Measurements from ENCODE around the gene HIVEP3. TPM values are rescaled to one million over a fixed set of nuclear protein-coding genes. Genes with fewer than 3 reads are reported as not detected.
A peak's percentile ranks its signal among the peaks of the same experiment; 100 is the strongest.

Gene HIVEP3
- total RNA-seq, 2 experiments from 2014 or later: 13.2 to 13.4 TPM

GRCh38 chr1:41802532-41803501, 115.9 kb downstream of the HIVEP3 start:
- peak; percentile 30 for DNase-seq
- intact Hi-C loops (cut with micrococcal nuclease): no loop called here
- Mint-ChIP-seq H3K4me3 (no peak overlapping the region), H3K4me1 (ENCODE audit: low read depth) (peaks cover 82% of the 10 kb centered on the region), H3K27ac (peak overlapping the region; percentile 67), H3K9me3 (no peaks in the 10 kb centered on the region), H3K27me3 (ENCODE audit: low read depth) (no peaks in the 10 kb centered on the region), H3K36me3 (ENCODE audit: low read depth) (no peaks in the 10 kb centered on the region)
- CTCF ChIA-PET: no interaction called here

DNA sequence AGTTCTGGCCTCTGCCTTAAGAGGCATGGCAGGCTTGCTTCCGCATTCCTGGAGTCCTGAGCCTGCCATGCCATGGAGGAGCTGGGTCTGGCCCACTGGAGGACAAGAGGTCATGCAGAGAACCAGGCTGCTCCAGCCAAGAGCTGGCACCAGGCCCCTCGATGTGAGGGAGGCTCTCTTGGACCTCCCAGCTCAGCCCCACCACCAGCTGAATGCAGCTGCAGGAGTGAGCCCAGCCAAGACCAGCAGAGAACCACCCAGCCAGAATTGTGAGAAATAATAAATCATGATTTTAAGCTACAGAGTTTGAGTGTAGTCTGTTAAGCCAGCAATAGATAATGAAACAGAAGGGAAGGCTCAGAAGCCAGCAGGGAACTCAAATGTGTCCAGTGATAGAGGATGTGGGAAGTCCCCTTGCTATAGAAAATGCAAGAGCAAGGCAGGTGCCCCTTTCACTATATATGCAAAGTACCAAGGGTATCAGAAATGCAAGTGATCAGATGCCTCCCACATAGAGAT, 118.4 kb downstream of the HIVEP3 start:
- intact Hi-C loops (cut with micrococcal nuclease): loop anchor here (1.0 kb wide), 1 partner anchor 8 kb away; no protein-coding TSS in a partner anchor
- peak; percentile 39 for DNase-seq
- peaks cover 58% of the 10 kb centered on the region for H3K4me1 Mint-ChIP-seq (ENCODE audit: low read depth)

GRCh38 chr1:41799723-41800122, 119.0 kb downstream of the HIVEP3 start:
- no peaks in the 10 kb centered on the region for H3K36me3 Mint-ChIP-seq (ENCODE audit: low read depth)
- no peaks in the 10 kb centered on the region for H3K27me3 Mint-ChIP-seq (ENCODE audit: low read depth)
- CTCF ChIA-PET: interaction anchor here (0.5 to 0.9 kb wide), 2 partner anchors 12 to 43 kb away, joined by 3 to 4 read pairs; no protein-coding TSS in a partner anchor
- H3K4me1 Mint-ChIP-seq (ENCODE audit: low read depth): peaks cover 57% of the 10 kb centered on the region
- H3K27ac Mint-ChIP-seq: no peak overlapping the region
- no peak overlapping the region for H3K4me3 Mint-ChIP-seq
- intact Hi-C loops (cut with micrococcal nuclease): loop anchor here (1.0 to 10.0 kb wide), 2 partner anchors 7 to 815 kb away; no protein-coding TSS in a partner anchor
- no peaks in the 10 kb centered on the region for H3K9me3 Mint-ChIP-seq
- peak; percentile 51 for DNase-seq

More for the DNA sequence above, 118.4 kb downstream of the HIVEP3 start:
- Mint-ChIP-seq H3K27me3 (ENCODE audit: low read depth) (no peaks in the 10 kb centered on the region), H3K9me3 (no peaks in the 10 kb centered on the region), H3K4me3 (no peak overlapping the region), H3K36me3 (ENCODE audit: low read depth) (no peaks in the 10 kb centered on the region), H3K27ac (peak overlapping the region; percentile 39)
- CTCF ChIA-PET: no interaction called here

DNA sequence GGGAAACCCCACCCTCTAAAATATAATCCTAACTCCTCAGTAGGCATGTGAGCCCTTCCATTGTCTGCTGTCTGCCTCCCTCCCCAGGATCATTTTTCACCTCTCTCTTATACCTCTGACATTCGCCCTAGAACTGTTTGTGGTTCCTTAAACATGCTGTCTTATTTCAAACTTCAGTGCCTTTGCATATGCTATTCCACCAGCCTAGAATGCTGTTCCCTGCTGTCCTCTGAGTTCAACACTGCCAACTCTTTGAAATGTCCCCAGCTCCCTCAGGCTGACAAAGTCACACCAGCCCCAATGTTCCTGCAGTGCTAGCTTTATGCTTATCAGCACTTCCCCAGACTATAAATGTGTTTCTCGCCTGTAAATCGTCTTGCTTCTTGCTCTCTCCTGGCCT, 119.5 kb downstream of the HIVEP3 start:
- Mint-ChIP-seq H3K36me3 (ENCODE audit: low read depth) (no peaks in the 10 kb centered on the region), H3K4me3 (no peak overlapping the region), H3K4me1 (ENCODE audit: low read depth) (peaks cover 52% of the 10 kb centered on the region), H3K27me3 (ENCODE audit: low read depth) (no peaks in the 10 kb centered on the region), H3K9me3 (no peaks in the 10 kb centered on the region), H3K27ac (no peak overlapping the region)
- intact Hi-C loops (cut with micrococcal nuclease): loop anchor here (10.0 kb wide), 1 partner anchor 814 kb away; no protein-coding TSS in a partner anchor
- no peak for DNase-seq
- CTCF ChIA-PET: interaction anchor here (0.5 to 0.9 kb wide), 2 partner anchors 13 to 42 kb away, joined by 3 to 4 read pairs; no protein-coding TSS in a partner anchor

- Mint-ChIP-seq H3K4me1 (ENCODE audit: low read depth) (peaks cover 54% of the 10 kb centered on the region), H3K27ac (no peak overlapping the region), H3K4me3 (no peak overlapping the region), H3K36me3 (ENCODE audit: low read depth) (no peaks in the 10 kb centered on the region), H3K9me3 (no peaks in the 10 kb centered on the region), H3K27me3 (ENCODE audit: low read depth) (no peaks in the 10 kb centered on the region)
- intact Hi-C loops (cut with micrococcal nuclease): loop anchor here (1.0 to 10.0 kb wide), 2 partner anchors 221 to 810 kb away; no protein-coding TSS in a partner anchor
- CTCF ChIA-PET: no interaction called here
- DNase-seq: no peak
These were observed 123.4 kb downstream of the HIVEP3 start for GRCh38 chr1:41795205-41795762.

DNA sequence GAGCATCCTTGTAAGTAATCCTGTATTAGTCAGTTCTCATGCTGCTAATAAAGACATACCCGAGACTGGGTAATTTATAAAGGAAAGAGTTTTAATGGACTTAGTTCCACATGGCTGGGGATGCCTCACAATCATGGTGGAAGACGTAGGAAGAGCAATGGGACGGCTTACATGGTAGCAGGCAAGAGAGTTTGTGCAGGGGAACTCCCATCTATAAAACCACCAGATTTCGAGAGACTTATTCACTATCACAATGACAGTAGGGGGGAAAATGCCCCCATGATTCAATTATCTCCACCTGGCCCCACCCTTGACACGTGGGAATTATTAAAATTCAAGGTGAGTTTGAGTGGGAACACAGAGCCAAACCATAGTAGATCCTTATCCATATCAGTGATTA, 124.7 kb downstream of the HIVEP3 start:
- Mint-ChIP-seq H3K4me1 (ENCODE audit: low read depth) (peaks cover 48% of the 10 kb centered on the region), H3K9me3 (no peaks in the 10 kb centered on the region), H3K4me3 (no peak overlapping the region), H3K27ac (no peak overlapping the region), H3K36me3 (ENCODE audit: low read depth) (no peaks in the 10 kb centered on the region), H3K27me3 (ENCODE audit: low read depth) (no peaks in the 10 kb centered on the region)
- intact Hi-C loops (cut with micrococcal nuclease): loop anchor here (5.0 to 10.0 kb wide), 2 partner anchors 132 to 809 kb away; no protein-coding TSS in a partner anchor
- CTCF ChIA-PET: no interaction called here
- DNase-seq: peak; percentile 21

DNA sequence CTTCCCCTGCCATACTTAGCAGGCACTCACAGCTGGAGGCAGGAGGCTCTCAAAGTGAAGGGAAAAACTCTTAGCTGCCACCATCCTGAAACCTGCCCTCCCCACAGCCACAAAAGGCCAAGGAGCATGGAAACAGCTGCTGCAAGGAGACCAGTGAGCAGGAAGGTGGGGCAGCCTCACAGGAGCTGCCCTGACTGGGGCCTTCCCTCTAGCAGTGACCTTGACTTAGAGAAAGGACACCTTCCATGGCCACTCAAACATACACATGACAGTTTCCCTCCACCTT, 126.3 kb downstream of the HIVEP3 start:
- no peak for DNase-seq
- H3K9me3 Mint-ChIP-seq: no peaks in the 10 kb centered on the region
- no peak overlapping the region for H3K4me3 Mint-ChIP-seq
- intact Hi-C loops (cut with micrococcal nuclease): loop anchor here (1.0 to 10.0 kb wide), 4 partner anchors 8 to 808 kb away; no protein-coding TSS in a partner anchor
- no peaks in the 10 kb centered on the region for H3K36me3 Mint-ChIP-seq (ENCODE audit: low read depth)
- H3K4me1 Mint-ChIP-seq (ENCODE audit: low read depth): peaks cover 47% of the 10 kb centered on the region
- no peaks in the 10 kb centered on the region for H3K27me3 Mint-ChIP-seq (ENCODE audit: low read depth)
- peak overlapping the region; percentile 88 for H3K27ac Mint-ChIP-seq
- CTCF ChIA-PET: interaction anchor here (0.6 to 1.6 kb wide), 2 partner anchors 19 to 185 kb away, joined by 3 to 4 read pairs; no protein-coding TSS in a partner anchor

GRCh38 chr1:41791667-41792484, 126.8 kb downstream of the HIVEP3 start:
- Mint-ChIP-seq H3K9me3 (no peaks in the 10 kb centered on the region), H3K4me3 (no peak overlapping the region), H3K36me3 (ENCODE audit: low read depth) (no peaks in the 10 kb centered on the region), H3K27me3 (ENCODE audit: low read depth) (no peaks in the 10 kb centered on the region), H3K27ac (peak overlapping the region; percentile 88), H3K4me1 (ENCODE audit: low read depth) (peaks cover 47% of the 10 kb centered on the region)
- intact Hi-C loops (cut with micrococcal nuclease): loop anchor here (1.0 to 10.0 kb wide), 7 partner anchors 8 to 807 kb away; no protein-coding TSS in a partner anchor
- CTCF ChIA-PET: interaction anchor here (0.6 to 1.6 kb wide), 2 partner anchors 20 to 185 kb away, joined by 3 to 4 read pairs; no protein-coding TSS in a partner anchor
- peak; percentile 78 for DNase-seq

GRCh38 chr1:41790351-41790750, 128.4 kb downstream of the HIVEP3 start:
- CTCF ChIA-PET: no interaction called here
- no peak for DNase-seq
- intact Hi-C loops (cut with micrococcal nuclease): loop anchor here (2.0 to 10.0 kb wide), 3 partner anchors 16 to 806 kb away; no protein-coding TSS in a partner anchor
- H3K4me1 Mint-ChIP-seq (ENCODE audit: low read depth): peaks cover 47% of the 10 kb centered on the region
- no peaks in the 10 kb centered on the region for H3K36me3 Mint-ChIP-seq (ENCODE audit: low read depth)
- no peaks in the 10 kb centered on the region for H3K9me3 Mint-ChIP-seq
- H3K27ac Mint-ChIP-seq: no peak overlapping the region
- no peak overlapping the region for H3K4me3 Mint-ChIP-seq
- no peaks in the 10 kb centered on the region for H3K27me3 Mint-ChIP-seq (ENCODE audit: low read depth)

DNA sequence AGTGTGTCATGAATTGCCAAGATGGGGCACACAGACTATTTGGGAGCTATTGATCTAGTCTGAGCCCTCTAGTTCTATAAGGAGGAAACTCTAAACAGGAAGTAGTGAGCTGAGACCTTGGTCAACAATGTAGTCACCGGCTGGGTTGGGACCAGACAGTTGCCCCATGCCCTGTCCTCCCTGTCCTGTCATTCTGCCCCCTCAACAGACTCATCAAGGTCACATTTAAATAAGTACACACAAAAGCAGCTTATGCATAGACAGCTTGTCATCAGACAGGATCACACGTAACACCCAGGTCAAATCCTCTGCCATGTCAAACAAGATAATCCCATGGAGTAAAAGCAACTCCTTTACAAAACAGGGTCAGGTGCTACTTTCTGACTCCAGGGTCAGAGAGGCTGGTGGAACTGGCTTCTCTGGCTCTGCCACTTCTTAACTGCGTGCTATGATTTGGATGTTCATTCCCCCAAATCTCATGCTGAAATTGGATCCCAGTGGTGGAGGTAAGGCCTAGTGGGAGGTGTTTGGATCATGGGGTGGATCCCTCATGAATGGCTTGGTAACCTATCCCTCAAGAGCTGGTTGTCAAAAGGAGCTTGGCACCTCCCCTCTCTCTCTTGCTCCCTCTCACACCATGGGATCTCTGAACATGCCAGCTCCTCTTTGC, 128.9 kb downstream of the HIVEP3 start:
- Mint-ChIP-seq H3K9me3 (peaks cover 2% of the 10 kb centered on the region), H3K27ac (peak overlapping the region; percentile 32), H3K4me1 (ENCODE audit: low read depth) (peaks cover 47% of the 10 kb centered on the region), H3K27me3 (ENCODE audit: low read depth) (no peaks in the 10 kb centered on the region), H3K36me3 (ENCODE audit: low read depth) (no peaks in the 10 kb centered on the region), H3K4me3 (no peak overlapping the region)
- CTCF ChIA-PET: interaction anchor here (1.2 kb wide), 1 partner anchor 35 kb away, joined by 5 read pairs; no protein-coding TSS in a partner anchor
- no peak for DNase-seq
- intact Hi-C loops (cut with micrococcal nuclease): loop anchor here (2.0 to 10.0 kb wide), 3 partner anchors 17 to 805 kb away; no protein-coding TSS in a partner anchor

DNA sequence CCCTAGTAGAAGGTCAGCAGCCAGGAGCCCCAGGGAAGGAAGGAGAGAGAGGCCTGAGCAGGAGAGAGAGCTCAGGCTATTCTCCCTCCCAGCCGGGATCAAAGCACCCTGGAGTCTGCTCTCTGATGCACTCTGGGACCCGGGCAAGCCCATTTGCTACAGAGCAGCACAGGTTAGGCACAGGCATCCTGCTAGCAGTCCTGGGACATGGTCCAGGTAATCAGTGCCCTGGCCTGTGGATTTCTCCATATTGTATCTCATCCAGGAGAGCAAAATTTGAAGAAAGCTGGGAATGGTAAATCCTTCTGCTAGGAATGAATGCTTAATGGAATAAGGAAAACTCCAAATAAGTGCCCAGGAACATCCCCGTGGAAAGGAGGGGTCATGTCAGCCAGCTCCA, 130.3 kb downstream of the HIVEP3 start:
- no peak for DNase-seq
- intact Hi-C loops (cut with micrococcal nuclease): no loop called here
- no peaks in the 10 kb centered on the region for H3K27me3 Mint-ChIP-seq (ENCODE audit: low read depth)
- CTCF ChIA-PET: interaction anchor here (1.2 kb wide), 1 partner anchor 34 kb away, joined by 5 read pairs; no protein-coding TSS in a partner anchor
- H3K9me3 Mint-ChIP-seq: peaks cover 2% of the 10 kb centered on the region
- no peak overlapping the region for H3K27ac Mint-ChIP-seq
- no peak overlapping the region for H3K4me3 Mint-ChIP-seq
- H3K36me3 Mint-ChIP-seq (ENCODE audit: low read depth): no peaks in the 10 kb centered on the region
- peaks cover 50% of the 10 kb centered on the region for H3K4me1 Mint-ChIP-seq (ENCODE audit: low read depth)

All from activated naive CD4-positive, alpha-beta T cell treated with anti-CD3 and anti-CD28 coated beads for 36 hours (primary cell).